NCI-H510A treated with DMSO at 0.1 percent for 48 hours (cell line): Measurements from ENCODE around the gene ARMC2.
"Not testable (repeated sequence)": the region's sequence is repeated elsewhere in the genome, so short reads cannot be mapped to it uniquely, and the experiment has no call there.

Experiments used
- DNase-seq: peaks from one replicate; lab custom pipeline; 2025; lab: John Stamatoyannopoulos, UW

ARMC2 gene

GRCh38 chr6:108952776-108953486, 104.7 kb downstream of the ARMC2 start:
- no peak for DNase-seq

GRCh38 chr6:108953681-108954080, 105.5 kb downstream of the ARMC2 start:
- DNase-seq: no peak

- DNase-seq: no peak
These were observed 107.2 kb downstream of the ARMC2 start for GRCh38 chr6:108955329-108955949.

- no peak for DNase-seq
These were observed 109.0 kb downstream of the ARMC2 start for GRCh38 chr6:108957221-108957620.

- no peak for DNase-seq
These were observed 110.9 kb downstream of the ARMC2 start for GRCh38 chr6:108958900-108959770.

GRCh38 chr6:108959972-108960582, 111.9 kb downstream of the ARMC2 start:
- DNase-seq: no peak

- DNase-seq: no peak
These were observed 112.4 kb downstream of the ARMC2 start for GRCh38 chr6:108960601-108961000.

- DNase-seq: no peak
These were observed 112.9 kb downstream of the ARMC2 start for GRCh38 chr6:108961077-108961476.

- no peak for DNase-seq
These were observed 113.8 kb downstream of the ARMC2 start for GRCh38 chr6:108961985-108962384.

GRCh38 chr6:108966251-108966650, 118.0 kb downstream of the ARMC2 start:
- no peak for DNase-seq

GRCh38 chr6:108966855-108967755, 118.9 kb downstream of the ARMC2 start:
- no peak for DNase-seq

- no peak for DNase-seq
These were observed 120.4 kb downstream of the ARMC2 start for GRCh38 chr6:108968325-108969316.

GRCh38 chr6:108969776-108970175, 121.6 kb downstream of the ARMC2 start:
- no peak for DNase-seq

GRCh38 chr6:108974201-108974600, 126.0 kb downstream of the ARMC2 start:
- no peak for DNase-seq

- DNase-seq: not testable (repeated sequence)
These were observed 130.4 kb downstream of the ARMC2 start for GRCh38 chr6:108978638-108979037.

GRCh38 chr6:108982154-108983113, 134.2 kb downstream of the ARMC2 start:
- DNase-seq: no peak

- no peak for DNase-seq
These were observed 134.9 kb downstream of the ARMC2 start for GRCh38 chr6:108983151-108983550.

GRCh38 chr6:108985301-108985700, 137.1 kb downstream of the ARMC2 start:
- DNase-seq: no peak

- no peak for DNase-seq
These were observed 138.9 kb downstream of the ARMC2 start for GRCh38 chr6:108987156-108987555.
